ENCODE results near the gene PSME4.

Gene PSME4

GRCh38 chr2:53970724-53971602 is at the start of gene PSME4:
PSME4 (minus strand) TSS chr2:53970993; CDS start chr2:53970784, 209 bp downstream.
- peak; percentile 62 to 71 for DNase-seq

GRCh38 chr2:54015798-54016699 is 45.3 kb upstream of the PSME4 start:
- DNase-seq: no peak

GRCh38 chr2:54013996-54014395 is 43.2 kb upstream of the PSME4 start:
- no peak for DNase-seq

- no peak for DNase-seq
Observed at GRCh38 chr2:54012538-54013141, 41.8 kb upstream of the PSME4 start.

GRCh38 chr2:54009549-54009948 is 38.8 kb upstream of the PSME4 start:
- DNase-seq: no peak

- no peak for DNase-seq
Observed at GRCh38 chr2:54008439-54008838, 37.6 kb upstream of the PSME4 start.

- DNase-seq: no peak
Observed at GRCh38 chr2:54000524-54000923, 29.7 kb upstream of the PSME4 start.

- DNase-seq: no peak
Observed at GRCh38 chr2:54000122-54000521, 29.3 kb upstream of the PSME4 start.

GRCh38 chr2:53998834-53999233 is 28.0 kb upstream of the PSME4 start:
- DNase-seq: no peak

GRCh38 chr2:53994818-53995808 is 24.3 kb upstream of the PSME4 start:
- DNase-seq: no peak

- no peak for DNase-seq
Observed at GRCh38 chr2:53991948-53992347, 21.2 kb upstream of the PSME4 start.

- DNase-seq: no peak
Observed at GRCh38 chr2:53989210-53989862, 18.5 kb upstream of the PSME4 start.

- DNase-seq: no peak
Observed at GRCh38 chr2:53987336-53987921, 16.6 kb upstream of the PSME4 start.

GRCh38 chr2:53985646-53986045 is 14.9 kb upstream of the PSME4 start:
- no peak for DNase-seq

- DNase-seq: peak; percentile 11 to 53
Observed at GRCh38 chr2:53969968-53970723, 647 bp downstream of the PSME4 start.

GRCh38 chr2:53969285-53969967 is 1.4 kb downstream of the PSME4 start:
- peak; percentile 7 to 37 for DNase-seq

GRCh38 chr2:53964987-53965687 is 5.7 kb downstream of the PSME4 start:
- DNase-seq: no peak

- no peak for DNase-seq
Observed at GRCh38 chr2:53964257-53964952, 6.4 kb downstream of the PSME4 start.
